Esophagus squamous epithelium (tissue), 5 donors: ENCODE data around the gene SCN3B. TPM values are rescaled to one million over a fixed set of nuclear protein-coding genes. Genes with fewer than 3 reads are reported as not detected.

Experiments used
- DNase-seq: peaks from one replicate; lab custom pipeline; 2025; lab: John Stamatoyannopoulos, UW
- H3K27ac ChIP-seq, 4 donors: fragments of 200-600 bp; sonication (generic); one replicate each; pipeline ENCODE4 v1.5.1; 2016 to 2019; ENCODE audit warnings: mild to moderate bottlenecking in 1 of 4
- H3K27me3 ChIP-seq, 4 donors: fragments of 200-600 bp; sonication (generic); 1 replicate in 3 of 4; 2 replicates in 1 of 4; pipeline versions ENCODE4 v1.5.1 to v1.6.0; 2017 to 2021; ENCODE audit warnings: antibody characterized with exemption in 1 of 4
- H3K36me3 ChIP-seq, 3 donors: fragments of 200-600 bp; sonication (generic); one replicate each; pipeline ENCODE4 v1.5.1; 2016 to 2019
- H3K4me1 ChIP-seq, 3 donors: fragments of 200-600 bp; sonication (generic); one replicate each; pipeline ENCODE4 v1.5.1; 2017 to 2019
- H3K4me3 ChIP-seq, 4 donors: fragments of 200-600 bp; sonication (generic); 1 replicate in 3 of 4; 2 replicates in 1 of 4; pipeline ENCODE4 v1.5.1; 2016 to 2019; ENCODE audit warnings: mild to moderate bottlenecking in 2 of 4, moderate library complexity in 1 of 4
- H3K9me3 ChIP-seq, 3 donors: fragments of 200-600 bp; sonication (generic); one replicate each; pipeline ENCODE4 v1.5.1; 2016 to 2019
- POLR2A ChIP-seq, 4 donors: fragments of 450-650 bp; IDR thresholded peaks; one replicate each; pipeline ENCODE4 v1.6.1; 2017; ENCODE audit warnings: antibody characterized with exemption in 4 of 4, mild to moderate bottlenecking in 4 of 4, moderate library complexity in 3 of 4
- WGBS, 2 donors: methylation state at CpG; one replicate each; pipeline ENCODE4 v1.1.5; 2018; 5-methylcytosine and 5-hydroxymethylcytosine counted together
- intact Hi-C: fragments of 100-400 bp; cut with DNase I; formaldehyde crosslinking; loops from one replicate; pipeline ENCODE4 v1.15.0; 2022
- total RNA-seq, 4 donors: library from RNA; depleted of rRNA; stranded (reverse); fragments of >200 nt; gene quantifications; one replicate each; pipeline ENCODE4 v1.1.0, GENCODE V29; 2016
- TF ChIP-seq, protein P1 (sequence below), 6 experiments: fragments of 450-650 bp in 4 of 6; fragments of 200-600 bp in 2 of 6; sonication (generic) in 2 of 6; IDR thresholded peaks; one replicate each; pipeline ENCODE4 v1.5.1; 2016 to 2019; ENCODE audit warnings: antibody characterized with exemption in 6 of 6, mild to moderate bottlenecking in 4 of 6, moderate library complexity in 4 of 6
- donor health status: DM: yes; HTN: yes; CAD: no.

The SCN3B gene
- total RNA-seq, 4 donors from 2014 or later = 0.06 to 3.4 (median 0.83) TPM; not detected in 1

DNA sequence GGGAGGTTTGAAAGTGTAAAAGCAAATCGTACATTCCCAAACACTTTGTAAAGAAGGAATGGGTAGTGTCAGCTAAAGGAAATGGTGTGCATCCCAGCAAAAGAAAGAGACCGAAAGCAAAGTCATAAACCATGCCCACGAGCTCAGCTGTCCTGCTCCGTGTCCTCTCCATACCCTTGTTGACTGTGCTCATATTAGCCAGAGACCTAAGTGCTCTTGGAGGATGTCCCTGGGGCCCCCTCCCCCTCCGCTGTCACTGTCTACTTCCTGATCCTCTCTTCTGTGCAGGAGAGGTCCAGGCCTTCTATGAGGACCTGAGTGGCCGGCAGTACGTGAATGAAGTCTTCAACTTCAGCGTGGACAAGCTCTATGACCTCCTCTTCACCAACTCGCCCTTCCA lies 46.1 kb downstream of the SCN3B start:
- intact Hi-C loops = no loop called here
- 80 to 90% methylated on average over 9 of the region's 9 CpGs for WGBS, 2 donors
- H3K36me3 ChIP-seq = no peaks in the 10 kb centered on the region
- H3K4me3 ChIP-seq = no peak overlapping the region
- DNase-seq = no peak
- no peak for TF ChIP-seq POLR2A (IDR thresholded peaks at IDR 0.05)
- TF ChIP-seq, protein P1, sequence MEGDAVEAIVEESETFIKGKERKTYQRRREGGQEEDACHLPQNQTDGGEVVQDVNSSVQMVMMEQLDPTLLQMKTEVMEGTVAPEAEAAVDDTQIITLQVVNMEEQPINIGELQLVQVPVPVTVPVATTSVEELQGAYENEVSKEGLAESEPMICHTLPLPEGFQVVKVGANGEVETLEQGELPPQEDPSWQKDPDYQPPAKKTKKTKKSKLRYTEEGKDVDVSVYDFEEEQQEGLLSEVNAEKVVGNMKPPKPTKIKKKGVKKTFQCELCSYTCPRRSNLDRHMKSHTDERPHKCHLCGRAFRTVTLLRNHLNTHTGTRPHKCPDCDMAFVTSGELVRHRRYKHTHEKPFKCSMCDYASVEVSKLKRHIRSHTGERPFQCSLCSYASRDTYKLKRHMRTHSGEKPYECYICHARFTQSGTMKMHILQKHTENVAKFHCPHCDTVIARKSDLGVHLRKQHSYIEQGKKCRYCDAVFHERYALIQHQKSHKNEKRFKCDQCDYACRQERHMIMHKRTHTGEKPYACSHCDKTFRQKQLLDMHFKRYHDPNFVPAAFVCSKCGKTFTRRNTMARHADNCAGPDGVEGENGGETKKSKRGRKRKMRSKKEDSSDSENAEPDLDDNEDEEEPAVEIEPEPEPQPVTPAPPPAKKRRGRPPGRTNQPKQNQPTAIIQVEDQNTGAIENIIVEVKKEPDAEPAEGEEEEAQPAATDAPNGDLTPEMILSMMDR (IDR thresholded peaks at IDR 0.05) = no peak
- H3K9me3 ChIP-seq = no peaks in the 10 kb centered on the region
- no peaks in the 10 kb centered on the region for H3K27me3 ChIP-seq
- H3K4me1 ChIP-seq = no peaks in the 10 kb centered on the region
- no peak overlapping the region for H3K27ac ChIP-seq

GRCh38 chr11:123607781-123608180 lies 46.6 kb downstream of the SCN3B start:
- Histone ChIP-seq H3K36me3 (no peaks in the 10 kb centered on the region), H3K27ac (no peak overlapping the region), H3K9me3 (no peaks in the 10 kb centered on the region), H3K4me1 (no peaks in the 10 kb centered on the region), H3K4me3 (no peak overlapping the region), H3K27me3 (no peaks in the 10 kb centered on the region)
- DNase-seq = no peak
- intact Hi-C loops = no loop called here
- TF ChIP-seq, protein P1 (IDR thresholded peaks at IDR 0.05) = no peak
- TF ChIP-seq POLR2A (IDR thresholded peaks at IDR 0.05) = no peak
- 70% methylated on average over 1 of the region's 1 CpG; no CpG with 5 or more reads in 1 of the 2 donors for WGBS, 2 donors

- Histone ChIP-seq H3K27ac (no peak overlapping the region), H3K27me3 (no peaks in the 10 kb centered on the region), H3K4me3 (no peak overlapping the region), H3K9me3 (no peaks in the 10 kb centered on the region), H3K4me1 (no peaks in the 10 kb centered on the region), H3K36me3 (no peaks in the 10 kb centered on the region)
- 78 to 95% methylated on average over 4 of the region's 4 CpGs for WGBS, 2 donors
- TF ChIP-seq, protein P1 (IDR thresholded peaks at IDR 0.05) = no peak
- no peak for TF ChIP-seq POLR2A (IDR thresholded peaks at IDR 0.05)
- no peak for DNase-seq
- intact Hi-C loops = no loop called here
Observed at GRCh38 chr11:123603666-123604065, 50.8 kb downstream of the SCN3B start.

DNA sequence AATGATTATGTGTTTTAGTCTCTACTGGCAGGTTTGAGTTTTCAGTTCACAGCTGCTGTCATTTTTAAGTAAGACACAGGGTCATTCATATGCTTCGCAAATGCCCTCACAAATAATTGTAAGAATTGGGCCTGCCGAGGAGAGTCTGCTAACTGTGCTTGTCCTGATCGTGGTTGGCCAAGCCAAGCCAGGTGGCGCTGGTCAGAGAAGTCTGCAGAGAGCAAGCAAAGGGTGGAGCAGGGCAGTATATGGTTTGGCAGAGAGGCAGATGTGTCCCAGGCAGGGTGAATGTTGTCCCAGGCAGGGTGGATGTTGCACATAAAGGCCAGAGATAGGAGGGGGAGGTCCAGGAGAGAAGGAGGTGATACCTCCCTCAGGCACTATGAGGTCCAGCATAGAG lies 52.7 kb downstream of the SCN3B start:
- 78 to 79% methylated on average over 3 to 4 of the region's 4 CpGs for WGBS, 2 donors
- Histone ChIP-seq H3K36me3 (no peaks in the 10 kb centered on the region), H3K4me1 (no peaks in the 10 kb centered on the region), H3K27me3 (no peaks in the 10 kb centered on the region), H3K27ac (no peak overlapping the region), H3K9me3 (no peaks in the 10 kb centered on the region), H3K4me3 (no peak overlapping the region)
- no peak for DNase-seq
- TF ChIP-seq, protein P1 (IDR thresholded peaks at IDR 0.05) = no peak
- TF ChIP-seq POLR2A (IDR thresholded peaks at IDR 0.05) = no peak
- intact Hi-C loops = no loop called here

GRCh38 chr11:123601136-123601535 lies 53.3 kb downstream of the SCN3B start:
- H3K36me3 ChIP-seq = no peaks in the 10 kb centered on the region
- H3K27me3 ChIP-seq = no peaks in the 10 kb centered on the region
- no peak overlapping the region for H3K27ac ChIP-seq
- intact Hi-C loops = no loop called here
- WGBS, 2 donors = 84 to 87% methylated on average over 4 of the region's 4 CpGs
- TF ChIP-seq, protein P1 (IDR thresholded peaks at IDR 0.05) = no peak
- TF ChIP-seq POLR2A (IDR thresholded peaks at IDR 0.05) = no peak
- DNase-seq = no peak
- no peaks in the 10 kb centered on the region for H3K9me3 ChIP-seq
- H3K4me1 ChIP-seq = no peaks in the 10 kb centered on the region
- no peak overlapping the region for H3K4me3 ChIP-seq
